Measurements from ENCODE around the gene KCNIP2.

GRCh38 chr10:101839416-101840063, 4.1 kb downstream of the KCNIP2 start:
- TF ChIP-seq CTCF (IDR thresholded peaks at IDR 0.05; ENCODE audit: low read depth, low read length, missing input control) (no peak), YY1 (IDR thresholded peaks at IDR 0.05) (no peak), GABPA (IDR thresholded peaks at IDR 0.05 in 1 of 2, conservative IDR thresholded peaks at IDR 0.05 in 1 of 2) (no peak), JUND (IDR thresholded peaks at IDR 0.05) (no peak), REST (IDR thresholded peaks at IDR 0.05) (no peak), NR2F2 (IDR thresholded peaks at IDR 0.05) (no peak), MAX (IDR thresholded peaks at IDR 0.05) (no peak), RAD21 (IDR thresholded peaks at IDR 0.05) (no peak), EGR1 (IDR thresholded peaks at IDR 0.05; ENCODE audit: low read depth in 2 of 2) (peak; percentile 86 to 93), ZBTB33 (IDR thresholded peaks at IDR 0.05) (no peak)

Data from liver (tissue), 3 donors.